Motor neuron (in vitro differentiated cells): ENCODE measurements around the gene ID1. TPM values are rescaled to one million over a fixed set of nuclear protein-coding genes. Genes with fewer than 3 reads are reported as not detected.
"Not testable (repeated sequence)": the region's sequence is repeated elsewhere in the genome, so short reads cannot be mapped to it uniquely, and the experiment has no call there.

Experiments
- ATAC-seq, 8 experiments: fragments of 200-7000 bp; cut with Tn5 transposase; replicated peaks in 6 of 8; 2 replicates each; pipeline ENCODE4 v1.8.0; 2021; ENCODE audit warnings: mild to moderate bottlenecking in 8 of 8, moderate library complexity in 8 of 8
- H3K27ac ChIP-seq, 2 donors: fragments of 250-450 bp; sonication (Bioruptor Pico); 2 replicates each; pipeline ENCODE4 v1.9.0; 2021; ENCODE audit warnings: antibody characterized with exemption in 2 of 2, mild to moderate bottlenecking in 2 of 2, moderate library complexity in 1 of 2
- H3K4me1 ChIP-seq, 2 donors: fragments of 250-450 bp; sonication (Bioruptor Pico); replicated peaks in 1 of 2; 2 replicates each; pipeline ENCODE4 v1.6.1; 2021; ENCODE audit warnings: antibody characterized with exemption in 2 of 2, mild to moderate bottlenecking in 2 of 2, moderate library complexity in 1 of 2
- H3K4me3 ChIP-seq, 5 donors: fragments of 250-450 bp; sonication (Bioruptor Pico); 2 replicates each; pipeline ENCODE4 v1.9.0; 2021; ENCODE audit warnings: antibody characterized with exemption in 5 of 5, mild to moderate bottlenecking in 5 of 5, moderate library complexity in 4 of 5
- WGBS, 10 experiments: fragments of 450-650 bp; shearing (Covaris generic); methylation state at CpG; one replicate each; pipeline ENCODE4 v1.0.0; 2022; 5-methylcytosine and 5-hydroxymethylcytosine counted together
- in situ Hi-C, 9 experiments: fragments of 400-800 bp; cut with MboI; loops; one replicate each; pipeline ENCODE4 v1.15.0; 2021; ENCODE audit warnings: low sequenced_read_pairs in 9 of 9, low pct_unique_long_range_greater_than_20kb in 2 of 9; ENCODE audit not compliant: unreplicated experiment in 9 of 9
- total RNA-seq, 8 experiments: library from RNA; unstranded; fragments of 300-600 nt; gene quantifications; 2 replicates each; pipeline versions ENCODE4 v1.2.3 to v1.2.4, GENCODE V29; 2022

ID1 gene
- total RNA-seq, 8 experiments from 2014 or later, result 10.0 to 64.5 (median 19.6) TPM

DNA sequence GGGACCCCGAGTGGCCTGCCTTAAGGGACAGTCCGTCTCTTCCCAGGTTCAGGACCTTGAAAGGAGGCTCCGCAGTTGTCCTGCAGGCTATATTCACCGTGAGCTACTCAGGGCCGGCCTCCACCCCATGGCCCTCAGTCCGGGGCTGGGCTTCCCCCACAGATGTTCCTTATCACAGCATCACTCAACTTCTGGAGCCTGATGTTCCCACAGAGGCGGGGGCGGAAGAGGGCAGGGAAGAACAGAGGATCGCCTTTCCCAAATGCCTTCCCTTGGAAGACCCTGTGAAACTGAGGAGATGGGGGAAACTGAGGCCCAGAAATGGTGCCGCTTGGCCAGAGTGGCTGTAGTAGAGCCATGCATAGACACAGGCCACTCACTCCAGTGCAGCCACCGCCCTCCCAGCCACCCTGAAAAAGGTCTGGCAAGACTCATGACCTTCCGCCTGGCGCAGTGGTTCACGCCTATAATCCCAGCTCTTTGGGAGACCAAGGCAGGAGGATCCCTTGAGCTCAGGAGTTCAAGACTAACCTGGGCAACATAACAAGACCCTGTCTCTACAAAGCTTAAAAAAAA is 28.3 kb downstream of the ID1 start:
- in situ Hi-C loops, result loop anchor here in 1 of 9 experiments (10.0 kb wide), 1 partner anchor 91 kb away; the partner anchor contains the start of gene BCL2L1
- ATAC-seq, result peak in 1 of 8 experiments; percentile 18
- Histone ChIP-seq H3K4me1 (peaks cover 6 to 7% of the 10 kb centered on the region in 2 donors), H3K4me3 (no peak overlapping the region), H3K27ac (no peak overlapping the region)
- WGBS, 10 experiments, result 47 to 100% (median 91%) methylated on average over 1 to 8 of the region's 14 CpGs; no CpG with 5 or more reads in 4 of the 10 experiments

DNA sequence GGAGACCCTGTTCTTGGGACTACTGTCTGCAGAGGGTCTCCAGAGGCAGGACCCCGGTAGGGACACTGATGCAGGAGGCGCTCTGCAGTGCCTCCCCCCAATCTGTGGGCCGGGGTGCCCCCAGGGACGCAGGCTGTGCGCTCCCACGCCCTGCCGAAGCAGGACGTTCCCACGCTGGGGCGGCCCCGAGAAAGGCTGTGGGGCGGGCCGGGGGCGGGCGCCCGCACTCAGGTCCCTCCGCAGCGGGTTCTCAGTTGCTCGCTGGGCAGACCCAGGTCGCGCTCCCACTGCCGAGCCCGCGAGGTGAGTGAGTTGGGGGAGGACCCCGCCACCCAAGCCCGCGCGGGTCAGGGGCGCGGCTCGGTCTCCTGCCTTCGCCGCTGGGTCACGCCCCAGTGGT is 32.6 kb downstream of the ID1 start, which contains the start of gene COX4I2:
Gene COX4I2, plus strand, starts transcription at position 253 of the 400 bp plus-strand sequence. CDS start 1,106 bp downstream, outside the sequence.
- in situ Hi-C loops, result loop anchor here in 1 of 9 experiments (10.0 kb wide), 1 partner anchor 87 kb away; the partner anchor contains the start of gene BCL2L1
- Histone ChIP-seq H3K4me1 (peaks cover 6 to 9% of the 10 kb centered on the region in 2 donors), H3K4me3 (no peak within 1 kb of the TSS), H3K27ac (no peak within 1 kb of the TSS)
- ATAC-seq, result peak in 1 of 8 experiments; percentile 46
- WGBS, 10 experiments, result 100% methylated on average over 1 of the region's 34 CpGs; no CpG with 5 or more reads in 9 of the 10 experiments

DNA sequence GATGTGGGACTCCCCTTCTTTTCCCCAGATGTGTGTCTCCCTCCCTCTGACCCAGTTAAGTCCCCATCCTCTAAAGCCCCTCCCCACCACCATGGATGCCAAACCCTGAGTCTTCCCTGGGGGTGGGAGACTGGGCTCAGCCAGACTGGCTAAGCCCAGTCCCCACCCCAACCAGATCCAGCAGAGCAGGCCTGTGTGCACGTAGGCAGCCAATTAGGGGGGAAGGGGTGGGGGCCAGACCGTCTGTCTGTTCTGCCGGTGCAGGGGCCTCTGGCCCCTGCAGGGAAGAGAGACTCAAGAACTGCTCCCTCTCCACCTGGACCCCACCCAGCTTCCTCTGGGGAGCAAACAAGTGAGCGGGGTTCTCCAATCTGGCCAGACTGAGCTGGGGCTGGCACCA is 33.2 kb downstream of the ID1 start:
- Histone ChIP-seq H3K4me1 (peaks cover 6 to 9% of the 10 kb centered on the region in 2 donors), H3K4me3 (no peak overlapping the region), H3K27ac (no peak overlapping the region)
- ATAC-seq, result peak in 2 of 8 experiments; percentile 23 to 31
- in situ Hi-C loops, result loop anchor here in 1 of 9 experiments (10.0 kb wide), 1 partner anchor 86 kb away; the partner anchor contains the start of gene BCL2L1
- WGBS, 10 experiments, result 100% methylated on average over 1 of the region's 4 CpGs; no CpG with 5 or more reads in 9 of the 10 experiments

DNA sequence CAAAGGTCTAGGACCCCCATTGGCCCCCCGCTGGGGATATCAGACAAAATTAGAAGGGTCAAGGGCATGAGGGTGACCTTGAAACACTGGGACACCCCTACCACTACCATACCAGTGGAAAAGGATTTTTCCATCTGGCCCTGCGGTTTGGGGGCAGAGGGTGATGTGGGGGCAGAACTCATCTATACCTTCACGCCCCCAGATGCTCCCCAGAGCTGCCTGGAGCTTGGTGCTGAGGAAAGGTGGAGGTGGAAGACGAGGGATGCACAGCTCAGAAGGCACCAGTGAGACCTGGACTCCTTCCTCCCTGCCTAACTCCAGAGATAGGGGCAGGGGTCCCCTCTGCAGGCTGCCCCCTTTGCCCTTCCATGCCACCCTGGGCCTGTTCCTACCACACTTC is 33.7 kb downstream of the ID1 start:
- peaks cover 6 to 9% of the 10 kb centered on the region in 2 donors for H3K4me1 ChIP-seq
- H3K4me3 ChIP-seq, result no peak overlapping the region
- no peak overlapping the region for H3K27ac ChIP-seq
- no peak for ATAC-seq
- 0 to 92% (median 83%) methylated on average over 1 to 2 of the region's 4 CpGs; no CpG with 5 or more reads in 7 of the 10 experiments for WGBS, 10 experiments
- in situ Hi-C loops, result loop anchor here in 1 of 9 experiments (10.0 kb wide), 1 partner anchor 86 kb away; the partner anchor contains the start of gene BCL2L1

DNA sequence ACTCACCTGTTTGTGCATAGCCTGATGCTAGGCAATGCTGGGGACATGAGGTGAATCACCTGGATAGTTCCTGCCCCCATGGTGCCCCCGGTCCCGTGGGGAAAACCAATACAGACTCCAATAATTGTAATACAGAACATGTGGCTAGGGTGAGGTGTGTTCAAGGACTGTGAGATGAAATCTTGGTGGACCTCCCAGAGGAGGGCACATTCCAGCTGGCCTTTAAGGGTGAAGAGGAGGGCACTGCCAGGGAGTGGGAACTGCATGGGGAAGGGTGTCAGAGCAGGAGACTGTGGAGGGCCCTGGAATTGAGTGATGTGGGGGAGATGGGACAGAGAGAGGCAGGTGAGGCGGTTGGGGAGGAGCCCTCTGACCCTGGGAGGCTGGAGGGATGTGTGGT is 35.2 kb downstream of the ID1 start:
- H3K4me1 ChIP-seq, result peaks cover 6 to 9% of the 10 kb centered on the region in 2 donors

GRCh38 chr20:31641391-31641790 is 36.3 kb downstream of the ID1 start:
- WGBS, 10 experiments, result 29 to 92% (median 86%) methylated on average over 2 to 6 of the region's 6 CpGs; no CpG with 5 or more reads in 2 of the 10 experiments
- peaks cover 6 to 9% of the 10 kb centered on the region in 2 donors for H3K4me1 ChIP-seq
- H3K4me3 ChIP-seq, result no peak overlapping the region
- H3K27ac ChIP-seq, result no peak overlapping the region
- no peak for ATAC-seq
- in situ Hi-C loops, result no loop called here

More for the DNA sequence above, 35.2 kb downstream of the ID1 start:
- no peak overlapping the region for H3K27ac ChIP-seq
- in situ Hi-C loops, result no loop called here
- WGBS, 10 experiments, result 31 to 100% (median 76%) methylated on average over 1 to 3 of the region's 3 CpGs; no CpG with 5 or more reads in 3 of the 10 experiments
- no peak overlapping the region for H3K4me3 ChIP-seq
- ATAC-seq, result no peak

- in situ Hi-C loops, result no loop called here
- Histone ChIP-seq H3K4me3 (no peak overlapping the region), H3K27ac (no peak overlapping the region), H3K4me1 (peaks cover 6 to 8% of the 10 kb centered on the region in 2 donors)
- 80 to 100% methylated on average over 1 of the region's 1 CpG; no CpG with 5 or more reads in 8 of the 10 experiments for WGBS, 10 experiments
- no peak for ATAC-seq
Observed at GRCh38 chr20:31642837-31643236, 37.7 kb downstream of the ID1 start.

GRCh38 chr20:31643522-31643921 is 38.4 kb downstream of the ID1 start:
- H3K4me3 ChIP-seq, result no peak overlapping the region
- ATAC-seq, result no peak
- H3K4me1 ChIP-seq, result peaks cover 0 to 1% of the 10 kb centered on the region in 2 donors
- H3K27ac ChIP-seq, result no peak overlapping the region
- 80 to 100% (median 85%) methylated on average over 1 to 2 of the region's 4 CpGs; no CpG with 5 or more reads in 4 of the 10 experiments for WGBS, 10 experiments
- in situ Hi-C loops, result no loop called here

- Histone ChIP-seq H3K4me3 (no peak overlapping the region), H3K4me1 (no peaks in the 10 kb centered on the region), H3K27ac (no peak overlapping the region)
- in situ Hi-C loops, result no loop called here
- ATAC-seq, result peak in 4 of 8 experiments; percentile 16 to 88 (median 78)
- 0 to 86% (median 75%) methylated on average over 1 to 8 of the region's 8 CpGs; no CpG with 5 or more reads in 3 of the 10 experiments for WGBS, 10 experiments
Observed at GRCh38 chr20:31644701-31645100, 39.6 kb downstream of the ID1 start.

DNA sequence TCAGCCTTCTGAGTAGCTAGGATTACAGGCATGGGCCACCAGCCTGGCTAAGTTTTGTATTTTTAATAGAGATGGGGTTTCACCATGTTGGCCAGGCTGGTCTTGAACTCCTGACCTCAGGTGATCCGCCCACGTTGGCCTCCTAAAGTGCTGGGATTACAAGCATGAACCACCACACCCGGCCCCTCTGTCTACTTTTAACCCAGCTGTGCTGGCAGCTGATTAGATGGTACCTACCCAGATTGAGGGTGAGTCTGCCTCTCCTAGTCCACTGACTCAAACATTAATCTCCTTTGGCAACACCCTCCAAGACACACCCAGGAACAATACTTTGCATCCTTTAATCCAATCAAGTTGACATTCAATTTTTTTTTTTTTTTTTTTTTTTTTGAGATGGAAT is 43.0 kb downstream of the ID1 start:
- peak in 1 of 8 experiments; percentile 6 for ATAC-seq
- in situ Hi-C loops, H3K4me1 ChIP-seq, H3K4me3 ChIP-seq, H3K27ac ChIP-seq: not testable (repeated sequence)
- 29 to 83% (median 78%) methylated on average over 1 to 3 of the region's 3 CpGs; no CpG with 5 or more reads in 3 of the 10 experiments for WGBS, 10 experiments

DNA sequence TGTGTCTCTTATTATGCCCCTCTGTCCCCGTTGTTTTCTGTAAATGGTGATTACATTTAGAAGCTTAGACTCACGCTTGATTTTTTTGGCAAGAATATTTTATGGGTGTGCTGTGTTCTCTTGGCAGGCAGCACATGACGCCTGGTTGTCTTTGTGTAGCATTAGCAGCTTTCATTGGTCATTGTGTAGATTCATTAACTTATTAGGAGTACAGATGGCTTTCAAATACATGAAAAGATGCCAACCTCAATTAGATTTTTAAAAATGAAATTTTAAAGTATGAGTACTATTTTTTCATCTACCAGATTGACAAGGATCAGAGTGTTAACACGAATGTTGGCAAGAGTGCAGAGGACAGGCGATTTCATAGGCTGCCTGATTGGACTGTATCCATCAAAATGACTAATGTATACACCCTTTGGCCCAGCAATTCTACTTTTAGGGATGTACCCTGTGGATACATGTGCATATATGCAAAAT is 47.9 kb downstream of the ID1 start:
- ATAC-seq, result peak in 3 of 8 experiments; percentile 85 to 92 (median 89)
- no peak overlapping the region for H3K27ac ChIP-seq
- peaks cover 0 to 2% of the 10 kb centered on the region in 2 donors for H3K4me1 ChIP-seq
- in situ Hi-C loops, result no loop called here
- no peak overlapping the region for H3K4me3 ChIP-seq
- WGBS, 10 experiments, result 0 to 68% (median 51%) methylated on average over 1 to 5 of the region's 5 CpGs; no CpG with 5 or more reads in 1 of the 10 experiments

- Histone ChIP-seq H3K4me3 (no peak overlapping the region), H3K4me1 (peaks cover 0 to 2% of the 10 kb centered on the region in 2 donors), H3K27ac (no peak overlapping the region)
- WGBS, 10 experiments, result 0 to 100% (median 32%) methylated on average over 1 to 5 of the region's 5 CpGs; no CpG with 5 or more reads in 3 of the 10 experiments
- in situ Hi-C loops, result no loop called here
- no peak for ATAC-seq
Observed at GRCh38 chr20:31653561-31653960, 48.5 kb downstream of the ID1 start.

DNA sequence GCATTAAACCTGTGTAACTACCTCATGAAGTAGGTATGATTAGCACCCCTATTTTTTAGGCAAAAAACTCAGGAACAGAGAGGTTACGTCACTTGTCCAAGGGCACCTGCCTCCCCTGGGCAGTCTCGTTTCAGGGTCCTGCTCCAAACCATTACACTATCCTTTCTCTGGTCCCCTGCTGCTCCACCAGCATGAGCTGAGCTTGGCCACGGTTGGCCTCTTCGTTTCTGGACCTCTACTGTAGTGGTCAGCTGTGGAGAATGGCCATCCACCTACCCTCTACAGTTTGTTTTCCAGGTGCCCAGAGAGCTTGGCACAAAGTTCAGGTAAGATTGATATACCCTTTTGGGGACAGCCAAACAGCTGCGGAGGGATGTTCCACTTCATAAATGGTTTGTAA is 49.4 kb downstream of the ID1 start:
- peaks cover 0 to 2% of the 10 kb centered on the region in 2 donors for H3K4me1 ChIP-seq
- WGBS, 10 experiments, result 59 to 100% (median 80%) methylated on average over 1 to 5 of the region's 5 CpGs; no CpG with 5 or more reads in 1 of the 10 experiments
- no peak overlapping the region for H3K27ac ChIP-seq
- ATAC-seq, result no peak
- no peak overlapping the region for H3K4me3 ChIP-seq
- in situ Hi-C loops, result no loop called here
